Hematopoietic multipotent progenitor cell treated with erythropoietin and hydrocortisone succinate and interleukin-3 and kit ligand, for 15 days (in vitro differentiated cells): ENCODE results near the gene PLA2G6.
"Not testable (repeated sequence)": the region's sequence is repeated elsewhere in the genome, so short reads cannot be mapped to it uniquely, and the experiment has no call there.

Source experiments
- DNase-seq: peaks from one replicate; pipeline ENCODE4 v3.0.0-alpha.2; 2015; ENCODE audit warnings: low spot score

PLA2G6 gene

DNA sequence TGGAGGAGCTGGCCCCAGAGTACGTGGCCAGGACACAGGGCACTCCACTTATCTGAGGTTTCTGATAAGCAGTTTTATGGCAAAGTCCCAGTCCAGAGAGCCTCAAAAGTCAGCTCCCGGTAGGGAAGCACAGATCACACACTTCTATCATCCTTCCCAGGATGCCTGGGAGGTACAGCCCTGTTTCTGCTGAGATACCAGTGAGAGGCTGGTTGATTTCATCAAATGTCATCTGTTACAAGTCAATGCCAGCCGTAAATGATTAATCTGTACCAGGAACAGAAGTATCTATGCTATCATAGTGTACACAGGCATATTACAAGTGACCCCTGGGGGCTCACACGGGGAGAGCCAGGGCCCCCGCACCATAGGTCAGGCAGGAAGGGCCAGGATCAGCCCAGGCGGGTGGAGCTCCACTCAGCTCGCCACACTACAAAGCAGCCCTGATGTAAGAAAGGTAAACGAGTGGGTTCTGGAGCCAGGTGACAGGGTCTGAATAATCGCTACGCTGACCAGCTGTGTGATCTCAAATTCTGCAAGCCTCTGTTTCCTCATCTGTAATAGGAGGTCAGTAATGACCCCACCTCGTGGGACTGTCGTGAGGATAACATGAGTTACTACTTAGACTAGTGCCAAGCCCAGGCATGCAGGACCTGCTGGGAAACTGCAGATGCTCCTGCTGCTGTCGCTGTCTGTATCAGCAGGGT is 17.6 kb downstream of the PLA2G6 start:
- no peak for DNase-seq

DNA sequence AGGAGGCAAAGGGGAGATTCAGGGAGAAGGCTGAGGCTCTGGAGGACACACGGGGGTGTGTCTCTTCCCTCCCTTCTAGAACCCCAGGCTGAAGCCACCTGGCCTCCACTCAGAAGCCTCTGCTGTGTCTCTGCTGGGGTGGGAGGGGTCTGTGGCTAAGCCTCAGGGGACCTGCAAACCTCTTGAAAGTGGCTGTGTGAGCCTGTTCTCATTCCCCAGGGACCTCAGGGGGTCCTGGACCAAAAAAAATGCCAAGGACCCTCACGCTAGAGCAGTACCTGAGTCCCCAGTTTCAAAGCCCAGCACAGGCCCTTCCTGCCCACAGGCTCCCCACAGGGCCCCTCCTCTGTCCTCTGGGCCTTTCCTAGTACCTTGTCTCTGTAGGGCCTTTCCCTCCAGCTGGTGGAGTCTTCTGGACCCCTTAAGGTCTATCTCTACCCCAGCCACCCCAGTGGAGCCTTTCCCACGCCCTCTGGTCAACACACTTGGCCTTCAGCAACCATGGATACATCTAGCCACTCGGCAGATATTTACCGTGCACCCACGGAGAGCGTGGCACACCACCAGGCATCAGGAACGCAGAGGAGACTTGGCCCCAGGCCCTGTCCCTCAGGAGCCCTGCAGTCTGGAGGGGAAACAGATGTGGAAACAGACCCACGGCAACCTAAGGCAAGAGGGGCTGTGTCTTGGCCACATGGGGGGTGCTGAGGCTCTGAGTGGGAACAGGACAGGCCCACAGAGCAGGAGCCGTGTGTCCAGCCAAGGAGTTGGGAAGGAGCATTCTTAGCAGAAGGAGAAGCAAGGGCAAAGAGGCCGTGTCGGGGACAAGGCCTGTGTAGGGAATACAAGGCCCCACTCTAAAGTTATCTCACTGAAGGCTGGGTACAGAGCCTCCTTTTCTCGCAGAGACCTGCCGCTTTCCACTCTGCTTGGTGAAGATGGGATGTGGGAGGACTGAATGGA is 18.5 kb downstream of the PLA2G6 start:
- DNase-seq: no peak

DNA sequence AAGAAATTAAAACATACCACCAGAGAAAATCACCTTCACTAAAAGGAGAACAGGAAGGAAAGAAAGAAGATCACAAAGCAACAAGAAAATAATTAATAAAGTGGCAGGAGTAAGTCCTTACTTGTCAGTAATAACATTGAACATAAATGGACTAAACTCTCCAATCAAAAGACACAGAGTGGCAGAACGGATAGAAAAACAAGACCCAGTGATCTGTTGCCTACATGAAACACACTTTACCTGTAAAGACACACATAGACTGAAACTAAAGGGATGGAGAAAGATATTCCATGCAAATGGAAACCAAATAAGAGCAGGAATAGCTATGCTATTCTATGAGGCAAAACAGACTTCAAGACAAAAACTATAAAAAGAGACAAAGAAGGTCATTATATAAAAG is 25.9 kb downstream of the PLA2G6 start:
- no peak for DNase-seq

DNA sequence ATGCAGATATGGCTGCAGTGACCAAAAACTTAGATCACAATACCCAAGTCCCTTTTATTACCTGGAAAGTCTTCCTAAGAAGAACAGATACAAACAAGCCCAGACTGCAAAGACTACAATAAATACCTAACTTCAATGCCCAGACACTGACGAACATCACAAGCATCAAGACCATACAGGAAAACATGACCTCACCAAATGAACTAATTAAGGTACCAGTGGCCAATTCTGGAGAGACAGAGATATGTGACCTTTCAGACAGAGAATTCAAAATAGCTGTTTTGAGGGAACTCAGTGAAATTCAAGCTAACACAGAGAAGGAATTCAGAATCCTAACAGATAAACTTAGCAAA is 27.1 kb downstream of the PLA2G6 start:
- not testable (repeated sequence) for DNase-seq

DNA sequence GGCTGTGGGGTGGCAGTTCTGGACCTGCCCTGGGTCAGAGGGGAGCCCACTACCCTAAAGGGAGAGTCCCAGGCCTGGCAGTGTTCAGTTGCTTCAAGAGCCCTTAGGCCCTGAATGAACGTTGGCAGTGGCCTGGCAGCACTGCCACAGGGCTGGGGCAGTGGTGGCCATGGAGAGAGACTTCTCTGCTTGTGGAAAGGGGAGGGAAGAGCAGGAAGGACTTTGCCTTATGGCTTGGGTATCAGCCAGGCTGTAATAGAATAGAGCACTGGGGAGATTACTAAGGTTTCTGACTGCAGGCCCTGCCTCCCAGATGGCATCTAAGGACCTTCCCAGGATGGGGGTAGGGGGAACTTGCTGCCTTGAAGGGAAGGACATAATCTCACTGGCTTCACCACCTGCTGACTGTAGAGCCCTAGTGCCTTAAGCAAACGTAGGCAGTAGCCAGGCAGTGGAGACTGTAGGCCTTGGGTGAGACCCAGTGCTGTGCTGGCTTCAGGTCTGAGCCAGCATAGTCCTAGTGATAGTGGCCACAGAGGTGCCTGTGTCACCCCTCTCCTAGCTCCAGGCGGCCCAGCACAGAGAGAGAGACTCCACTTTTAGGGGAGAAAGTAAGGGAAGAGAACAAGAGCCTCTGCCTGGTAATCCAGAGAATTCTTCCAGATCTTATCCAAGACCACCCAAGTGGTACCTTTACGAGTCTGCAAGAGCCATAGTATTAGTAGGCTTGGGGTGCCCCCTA is 27.6 kb downstream of the PLA2G6 start:
- DNase-seq: peak; percentile 16

DNA sequence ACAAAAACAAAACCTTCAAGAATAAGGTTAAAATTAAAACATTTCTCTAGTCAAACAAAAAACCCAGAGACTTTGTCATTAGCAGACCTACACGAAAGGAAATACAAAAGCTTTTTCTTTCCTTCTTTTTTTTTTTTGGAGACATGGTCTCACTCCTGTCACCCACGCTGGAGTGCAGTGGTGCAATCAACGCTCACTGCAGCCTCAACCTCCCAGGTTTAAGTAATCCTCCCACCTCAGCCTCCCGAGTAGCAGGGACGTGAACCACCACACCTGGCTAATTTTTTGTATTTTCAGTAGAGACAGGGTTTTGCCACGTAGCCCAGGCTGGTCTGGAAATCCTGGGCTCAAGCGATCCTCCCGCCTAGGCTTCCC is 30.5 kb downstream of the PLA2G6 start:
- DNase-seq: no peak

DNA sequence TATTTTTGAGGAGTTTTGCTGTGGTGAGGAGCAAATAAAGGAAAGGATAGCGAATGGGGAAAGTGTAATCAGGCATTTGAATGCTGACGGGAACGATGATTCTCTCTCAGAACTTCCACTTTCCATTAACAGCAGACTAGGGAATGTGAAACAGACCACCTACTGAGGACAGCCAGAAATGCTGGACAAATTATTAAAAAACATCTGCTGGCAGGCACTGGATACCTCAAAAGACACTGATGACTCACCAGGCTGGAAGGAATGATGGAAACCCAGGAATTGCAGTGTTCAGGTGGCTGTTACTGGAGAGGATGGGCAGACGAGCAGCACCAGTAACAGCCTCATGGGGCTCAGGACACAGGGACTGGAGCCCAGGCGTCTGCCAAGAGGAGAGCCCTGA is 33.4 kb downstream of the PLA2G6 start:
- DNase-seq: no peak

DNA sequence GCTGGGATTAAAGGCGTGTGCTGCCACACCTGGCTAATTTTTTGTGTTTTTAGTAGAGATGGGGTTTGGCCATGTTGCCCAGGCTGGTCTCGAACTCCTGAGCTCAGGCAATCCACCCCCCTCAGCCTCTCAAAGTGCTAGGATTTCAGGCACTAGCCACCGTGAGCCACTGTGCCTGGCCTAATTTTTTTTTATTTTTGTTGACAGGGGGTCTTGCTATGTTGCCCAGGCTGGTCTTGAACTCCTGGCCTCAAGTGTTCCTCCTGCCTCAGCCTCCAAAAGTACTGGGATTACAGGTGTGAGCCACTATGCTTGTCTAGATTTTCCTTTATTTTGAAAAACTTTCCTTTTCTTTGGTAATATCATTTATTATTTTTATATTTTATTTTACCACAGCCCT is 35.5 kb downstream of the PLA2G6 start:
- not testable (repeated sequence) for DNase-seq

DNA sequence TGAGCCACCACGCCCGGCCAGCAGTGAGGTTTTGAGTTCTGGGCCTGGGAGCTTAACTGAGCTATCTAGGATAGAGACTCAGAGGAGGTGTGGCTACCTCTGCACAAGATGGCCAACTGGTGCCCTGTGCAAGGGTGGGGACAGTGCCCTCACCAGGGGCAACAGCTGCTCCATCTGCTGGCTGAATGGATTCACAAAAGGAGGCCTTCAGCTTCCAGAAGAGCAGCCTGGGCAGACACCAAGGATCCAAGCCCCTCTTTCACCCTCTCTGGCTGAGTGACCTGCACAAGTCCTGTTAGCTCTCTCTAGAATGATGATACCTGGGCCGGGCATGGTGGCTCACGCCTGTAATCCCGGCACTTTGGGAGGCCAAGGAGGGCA is 37.6 kb downstream of the PLA2G6 start:
- DNase-seq: peak; percentile 65

DNA sequence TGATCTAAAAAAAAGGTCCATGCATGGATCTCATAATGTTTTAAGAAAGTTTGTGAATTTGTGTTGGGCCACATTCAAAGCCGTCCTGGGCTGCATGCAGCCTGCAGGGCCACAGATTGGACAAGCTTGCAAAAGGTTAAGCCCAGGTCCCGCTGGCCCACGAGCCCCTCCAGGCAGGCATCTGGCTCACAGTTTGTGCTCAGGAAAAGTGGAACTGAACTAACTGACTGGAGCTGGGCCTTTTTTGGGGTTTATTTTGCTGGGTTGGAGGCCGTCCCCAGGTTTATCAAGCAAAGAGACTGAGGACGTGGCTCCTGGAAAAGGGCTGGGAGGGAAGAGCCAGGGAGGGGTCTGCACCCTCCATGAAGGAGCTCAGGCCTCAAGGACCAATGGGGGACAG is 39.0 kb downstream of the PLA2G6 start:
- DNase-seq: no peak

DNA sequence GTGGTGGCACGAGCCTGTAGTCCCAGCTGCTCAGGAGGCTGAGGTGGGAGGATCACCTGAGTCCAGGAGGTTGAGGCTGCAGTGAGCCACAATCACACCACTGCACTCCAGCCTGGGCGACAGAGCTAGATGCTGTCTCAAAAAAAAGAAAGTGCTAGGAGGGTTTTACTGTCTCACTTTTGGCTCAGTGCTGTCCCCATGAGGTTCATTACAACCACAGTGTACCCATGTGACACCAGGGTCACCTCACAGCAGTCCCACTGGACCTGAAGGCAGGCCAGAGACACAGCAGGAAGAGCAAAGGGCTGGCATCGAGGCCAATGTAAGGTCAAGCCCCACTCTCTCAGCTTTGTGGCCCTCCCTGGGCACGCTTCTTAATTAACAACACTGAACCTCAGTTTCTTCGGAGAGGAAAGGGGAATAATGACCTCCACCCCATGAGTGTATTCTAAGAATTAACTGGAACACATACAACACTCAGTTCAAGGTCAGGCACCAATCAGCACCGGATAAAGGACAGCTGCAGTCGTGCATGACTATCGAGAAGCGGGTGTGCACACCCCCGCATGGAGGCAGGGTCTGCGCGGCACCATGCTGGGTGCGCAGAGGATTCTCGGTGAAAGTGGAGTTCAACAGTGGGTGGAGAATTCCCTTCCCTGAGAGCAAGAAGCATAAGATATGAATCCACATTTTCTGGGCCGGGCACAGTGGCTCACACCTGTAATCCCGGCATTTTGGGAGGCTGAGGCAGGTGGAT is 40.2 kb downstream of the PLA2G6 start:
- no peak for DNase-seq

DNA sequence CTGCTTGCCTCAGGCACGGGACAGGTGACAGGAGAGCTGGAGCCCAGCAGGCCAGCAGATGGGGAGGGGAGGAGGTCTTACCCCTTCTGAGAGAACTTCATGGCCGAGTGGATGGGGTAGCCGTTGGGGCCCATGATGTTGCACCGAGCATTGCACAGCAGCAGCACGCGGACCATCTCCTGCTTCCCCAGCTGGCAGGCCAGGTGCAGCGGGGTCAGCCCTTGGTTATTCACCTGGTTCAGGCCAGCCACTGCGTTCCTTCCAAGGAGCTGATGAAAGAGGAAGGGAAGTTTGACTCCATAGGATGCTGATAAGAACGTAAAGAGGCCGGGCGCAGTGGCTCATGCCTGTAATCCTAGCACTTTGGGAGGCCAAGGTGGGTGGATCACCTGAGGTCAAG is 41.7 kb downstream of the PLA2G6 start:
- no peak for DNase-seq

DNA sequence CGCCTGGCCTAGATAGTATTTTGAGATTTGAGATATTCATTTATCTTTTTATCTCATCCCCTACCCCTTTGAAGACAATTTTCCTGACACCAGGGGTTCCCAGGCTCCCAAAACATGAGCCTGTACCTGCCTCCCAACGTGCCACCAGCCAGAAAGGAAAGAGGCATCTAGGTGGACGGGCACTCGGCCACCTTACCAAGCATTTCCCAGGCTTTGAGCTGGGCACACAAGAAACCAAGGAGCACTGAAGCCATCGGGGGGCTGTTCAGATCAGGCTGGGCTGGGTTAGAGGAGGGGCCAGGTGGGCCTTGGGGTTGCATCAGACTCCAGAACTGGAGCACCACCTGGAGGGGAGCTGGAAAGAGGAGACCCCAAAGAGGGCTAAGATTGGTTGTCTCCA is 42.7 kb downstream of the PLA2G6 start:
- no peak for DNase-seq

DNA sequence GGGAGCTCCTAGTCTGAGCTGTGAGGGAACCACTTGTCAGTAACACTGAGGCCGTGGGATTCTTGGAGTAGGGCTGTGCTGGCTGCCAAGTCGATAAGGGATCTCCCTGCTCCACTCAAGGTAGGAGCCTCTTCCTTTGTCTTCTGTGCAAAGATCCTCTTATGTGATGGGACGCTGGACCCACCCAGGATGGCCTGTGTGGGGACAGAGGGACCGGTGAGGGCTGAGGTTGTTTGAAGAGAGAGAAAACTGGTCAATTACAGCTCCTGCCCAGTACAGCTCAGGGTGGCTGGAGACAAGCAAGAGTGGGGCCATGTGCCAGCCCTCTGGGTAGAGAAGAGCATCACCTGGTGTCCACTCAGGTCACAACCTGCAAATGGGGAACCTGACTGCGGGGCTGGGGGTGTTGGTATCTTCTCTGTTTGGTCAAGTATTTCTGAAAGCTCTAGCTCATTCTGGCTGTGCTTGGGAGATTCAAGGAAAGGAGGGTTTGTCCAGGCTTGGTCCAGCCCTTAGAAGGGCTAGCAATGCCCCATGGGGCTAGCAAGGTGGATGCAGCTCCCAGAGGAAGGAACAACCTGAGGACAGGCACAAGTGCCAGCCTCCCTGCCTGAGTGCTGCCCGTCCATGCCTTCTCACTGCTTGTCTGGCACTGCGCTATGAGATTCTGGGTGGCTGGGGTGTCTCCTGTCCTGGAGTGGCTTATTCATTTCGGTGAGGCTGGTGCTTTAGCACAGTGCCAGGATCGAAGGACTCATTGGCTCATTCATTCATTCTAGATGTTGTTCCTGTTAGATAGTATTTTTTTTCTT is 43.5 kb downstream of the PLA2G6 start:
- no peak for DNase-seq

DNA sequence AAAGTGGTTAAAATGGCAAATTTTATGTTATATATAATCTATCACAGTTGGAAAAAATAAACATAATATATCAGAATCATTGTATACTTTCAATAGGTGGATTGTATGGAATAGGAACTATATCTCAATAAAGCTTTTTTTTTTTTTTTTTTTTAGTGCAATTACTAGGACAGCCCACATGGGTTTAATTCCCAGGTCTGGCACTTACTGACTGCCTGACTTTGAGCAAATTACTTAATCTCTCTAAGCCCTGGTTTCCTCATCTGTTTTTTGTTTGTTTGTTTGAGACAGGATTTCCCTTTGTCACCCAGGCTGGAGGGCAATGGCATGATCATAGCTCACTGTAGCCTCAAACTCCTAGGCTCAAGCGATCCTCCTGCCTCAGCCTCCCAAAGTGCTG is 45.0 kb downstream of the PLA2G6 start:
- no peak for DNase-seq

DNA sequence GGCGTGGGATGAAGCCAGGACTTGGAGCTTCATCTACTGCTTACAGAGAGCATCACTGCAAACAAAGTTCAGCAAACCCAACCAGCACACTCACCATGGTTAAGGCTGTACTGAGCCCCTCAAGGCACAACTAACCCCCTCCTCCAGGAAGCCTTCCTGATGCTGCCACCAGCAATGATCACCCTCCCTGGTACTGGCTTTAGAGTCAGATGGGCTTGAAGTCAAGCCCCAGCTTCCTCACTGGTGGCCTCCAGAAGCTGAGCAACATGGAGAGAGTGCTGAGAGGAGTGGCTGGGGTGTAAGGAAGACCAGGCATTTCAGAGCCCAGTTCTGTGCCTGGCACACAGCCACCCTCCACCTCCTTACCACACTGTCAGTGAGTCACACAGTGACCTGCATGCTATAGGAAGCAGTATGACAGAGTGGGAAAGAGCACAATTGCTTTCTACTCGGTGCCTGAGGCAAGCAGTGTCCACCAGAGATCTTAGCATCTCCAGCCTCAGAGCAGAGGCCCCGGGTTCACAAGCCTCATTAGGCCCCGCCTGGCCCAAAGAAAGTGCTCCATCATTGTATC is 46.4 kb downstream of the PLA2G6 start:
- peak; percentile 72 for DNase-seq

DNA sequence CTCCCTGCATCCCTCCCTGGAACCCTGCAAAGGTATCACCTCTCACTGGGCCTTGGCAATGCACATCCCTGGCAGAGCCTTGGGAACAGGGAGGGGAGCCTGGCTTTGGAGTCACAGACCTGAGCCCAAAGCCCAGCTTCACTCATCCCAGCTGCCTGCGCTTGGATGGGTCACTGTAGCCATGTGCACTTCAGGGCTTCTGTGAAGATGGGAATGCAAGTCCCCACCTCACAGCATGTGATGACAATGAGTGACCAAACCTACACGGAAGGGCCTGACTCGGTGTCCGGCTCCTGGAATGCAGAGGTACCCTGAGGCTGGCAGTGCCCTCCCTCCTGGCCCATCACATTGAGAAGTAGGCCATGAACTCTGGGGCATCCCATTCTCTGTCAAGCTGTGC is 48.3 kb downstream of the PLA2G6 start:
- no peak for DNase-seq

DNA sequence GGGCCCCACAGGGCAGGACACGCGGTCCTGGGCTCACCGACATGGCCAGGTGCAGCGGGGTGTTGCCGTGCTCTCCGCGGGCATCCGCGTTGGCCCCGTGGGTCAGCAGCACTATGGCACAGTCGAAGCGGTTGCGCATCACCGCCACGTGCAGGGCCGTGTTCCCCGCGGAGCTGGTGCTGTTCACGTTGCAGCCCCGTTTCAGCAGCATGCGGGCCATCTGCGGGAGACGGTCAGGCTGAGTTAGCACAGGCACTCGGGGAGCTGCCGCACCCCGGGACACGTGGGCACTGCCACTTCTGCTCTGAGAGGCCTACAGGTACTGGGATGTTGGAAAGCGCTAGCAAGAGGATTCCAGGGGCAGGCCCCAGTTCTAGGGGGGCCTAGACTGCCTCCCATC is 48.8 kb downstream of the PLA2G6 start:
- no peak for DNase-seq

DNA sequence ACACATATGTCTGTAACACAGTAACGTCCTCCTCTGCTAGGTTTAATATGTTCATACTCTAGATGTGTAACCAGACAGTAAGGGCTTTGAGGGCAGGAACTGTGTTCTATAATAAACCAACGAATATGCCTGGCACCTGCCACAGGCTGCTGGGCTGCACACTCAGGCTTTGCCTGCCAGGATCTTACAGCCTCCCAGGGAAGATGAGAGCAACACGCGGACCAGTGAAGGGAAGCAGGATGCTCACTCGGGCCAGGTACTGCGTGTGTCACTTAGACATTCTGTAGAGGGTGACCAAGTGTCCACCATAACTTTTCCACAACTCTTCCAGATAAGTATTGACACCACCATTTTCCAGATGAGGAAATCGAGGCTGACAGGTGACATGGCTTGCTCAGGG is 49.5 kb downstream of the PLA2G6 start:
- no peak for DNase-seq

DNA sequence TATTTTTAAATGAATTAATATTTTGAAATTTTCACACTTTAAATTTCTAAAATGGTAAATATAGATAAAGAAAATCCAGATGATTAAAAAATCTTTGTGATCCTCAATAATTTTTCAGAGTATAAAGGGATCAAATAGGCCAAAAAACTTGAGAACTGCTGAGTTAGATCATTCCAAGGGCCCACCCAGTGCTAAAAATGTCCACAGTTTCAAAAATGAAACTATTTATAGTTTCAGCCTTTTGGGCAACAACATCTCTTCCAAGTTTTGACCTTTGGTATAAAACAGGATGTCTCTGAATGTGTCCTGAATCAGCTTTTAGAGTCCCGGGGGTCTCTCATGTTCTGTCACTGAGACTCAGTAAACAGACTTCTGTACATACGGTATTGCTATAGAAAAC is 50.2 kb downstream of the PLA2G6 start:
- no peak for DNase-seq

DNA sequence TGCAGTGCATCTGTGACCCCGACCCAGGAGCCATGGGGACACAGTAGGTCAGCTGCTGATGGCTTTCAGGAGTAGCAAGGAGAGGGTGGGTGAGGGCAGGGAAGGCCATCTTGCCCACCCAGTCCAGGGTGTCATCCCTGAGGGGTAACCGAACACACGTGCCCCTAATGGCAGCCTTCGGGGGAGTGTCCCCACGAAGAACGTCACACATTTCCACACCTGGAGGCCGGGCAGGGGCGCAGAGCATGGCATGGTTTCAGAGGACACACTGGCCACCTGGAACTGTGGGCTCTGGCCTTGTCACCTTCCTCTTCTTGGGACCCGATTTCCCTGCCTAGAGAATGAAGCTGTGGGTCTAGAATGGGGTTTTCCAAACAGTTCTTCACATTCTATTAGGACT is 51.8 kb downstream of the PLA2G6 start:
- no peak for DNase-seq
